Loucy (cell line): ENCODE measurements around the gene MAML2.

Source experiments
- H2AFZ ChIP-seq: fragments of 200-600 bp; sonication (generic); 2 replicates; pipeline ENCODE4 v1.6.0; 2016; ENCODE audit warnings: antibody characterized with exemption, mild to moderate bottlenecking, low read length, moderate library complexity
- H3F3A ChIP-seq: fragments of 200-600 bp; 2 replicates; pipeline ENCODE4 v1.6.0; 2016; ENCODE audit warnings: antibody characterized with exemption, low read depth, mild to moderate bottlenecking
- H3K27me3 ChIP-seq: fragments of 200-600 bp; sonication (generic); 2 replicates; pipeline ENCODE4 v1.6.1; 2014; ENCODE audit warnings: low read length, mild to moderate bottlenecking; ENCODE audit not compliant: insufficient read depth, poor library complexity, severe bottlenecking
- H3K36me3 ChIP-seq: fragments of 200-600 bp; sonication (generic); 2 replicates; pipeline ENCODE4 v1.6.1; 2016; ENCODE audit warnings: low read length; ENCODE audit not compliant: insufficient read depth
- H3K4me1 ChIP-seq: fragments of 200-600 bp; sonication (generic); 2 replicates; pipeline ENCODE4 v1.5.1; 2014; ENCODE audit warnings: low read length, mild to moderate bottlenecking; ENCODE audit not compliant: insufficient read depth, poor library complexity, severe bottlenecking
- H3K4me2 ChIP-seq: fragments of 200-600 bp; sonication (generic); 2 replicates; pipeline ENCODE4 v1.6.0; 2014; ENCODE audit warnings: antibody characterized with exemption, low read length, low read depth, mild to moderate bottlenecking; ENCODE audit not compliant: poor library complexity, severe bottlenecking
- H3K4me3 ChIP-seq: fragments of 200-600 bp; sonication (generic); 2 replicates; pipeline ENCODE4 v1.5.1; 2014; ENCODE audit warnings: low read length, mild to moderate bottlenecking, mixed read lengths; ENCODE audit not compliant: poor library complexity, severe bottlenecking
- H3K79me2 ChIP-seq: fragments of 200-600 bp; sonication (generic); 2 replicates; pipeline ENCODE4 v1.6.1; 2014; ENCODE audit warnings: low read length; ENCODE audit not compliant: insufficient read depth
- H3K9ac ChIP-seq: fragments of 200-600 bp; sonication (generic); 2 replicates; pipeline ENCODE4 v1.6.0; 2014; ENCODE audit warnings: mild to moderate bottlenecking, low read depth, low read length, moderate library complexity; ENCODE audit not compliant: poor library complexity, severe bottlenecking
- H3K9me2 ChIP-seq: fragments of 200-600 bp; sonication (generic); replicated peaks from 2 replicates; pipeline ENCODE4 v1.6.1; 2016; ENCODE audit warnings: low read depth, low read length, mixed read lengths
- H3K9me3 ChIP-seq: fragments of 200-600 bp; sonication (generic); 2 replicates; pipeline ENCODE4 v1.6.1; 2014; ENCODE audit warnings: mild to moderate bottlenecking, antibody characterized with exemption, low read length, low read depth; ENCODE audit not compliant: insufficient read depth
- H4K20me1 ChIP-seq: fragments of 200-600 bp; sonication (generic); 2 replicates; pipeline ENCODE4 v1.6.0; 2014; ENCODE audit warnings: antibody characterized with exemption, low read length, mild to moderate bottlenecking; ENCODE audit not compliant: insufficient read depth, poor library complexity, severe bottlenecking
- EZH2phosphoT487 ChIP-seq: fragments of 200-600 bp; IDR thresholded peaks from 2 replicates; pipeline ENCODE4 v1.6.1; 2018; ENCODE audit warnings: antibody characterized with exemption, mild to moderate bottlenecking, moderate library complexity, borderline replicate concordance
- TF ChIP-seq, protein P1 (sequence below): fragments of 200-600 bp; sonication (generic); conservative IDR thresholded peaks from 2 replicates; pipeline ENCODE4 v1.5.1; 2014; ENCODE audit warnings: mild to moderate bottlenecking, antibody characterized with exemption, low read length

The MAML2 gene

DNA sequence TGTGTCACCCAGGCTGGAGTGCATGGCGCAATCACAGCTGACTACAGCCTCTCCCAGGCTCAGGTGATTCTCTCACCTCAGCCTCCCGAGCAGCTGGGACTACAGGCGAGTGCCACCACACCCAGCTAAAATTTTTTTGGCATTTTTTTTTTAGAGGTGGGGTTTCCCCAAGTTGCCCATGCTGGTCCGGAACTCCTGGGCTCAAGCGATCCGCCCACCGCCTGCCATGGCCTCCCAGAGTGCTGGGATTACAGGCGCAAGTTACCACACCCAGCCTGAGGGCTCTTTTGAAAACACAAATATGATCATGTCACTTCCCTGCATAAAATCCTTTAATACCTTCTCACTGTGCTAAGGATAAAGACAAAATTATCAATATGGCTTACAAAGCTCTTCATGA lies 88.1 kb downstream of the MAML2 start:
- H3K27me3 ChIP-seq: no peaks in the 10 kb centered on the region
- no peaks in the 10 kb centered on the region for H3K79me2 ChIP-seq
- no peak overlapping the region for H2AFZ ChIP-seq
- H3K4me3 ChIP-seq: peak overlapping the region; percentile 61
- H3K4me2 ChIP-seq: peak overlapping the region; percentile 70
- peaks cover 49% of the 10 kb centered on the region for H3K4me1 ChIP-seq
- H3F3A ChIP-seq: no peaks in the 10 kb centered on the region
- no peak overlapping the region for H3K9ac ChIP-seq
- H3K9me2 ChIP-seq: no peaks in the 10 kb centered on the region
- no peaks in the 10 kb centered on the region for H3K36me3 ChIP-seq
- H4K20me1 ChIP-seq: no peaks in the 10 kb centered on the region
- no peaks in the 10 kb centered on the region for H3K9me3 ChIP-seq
- TF ChIP-seq EZH2phosphoT487: no peak
- TF ChIP-seq, protein P1, sequence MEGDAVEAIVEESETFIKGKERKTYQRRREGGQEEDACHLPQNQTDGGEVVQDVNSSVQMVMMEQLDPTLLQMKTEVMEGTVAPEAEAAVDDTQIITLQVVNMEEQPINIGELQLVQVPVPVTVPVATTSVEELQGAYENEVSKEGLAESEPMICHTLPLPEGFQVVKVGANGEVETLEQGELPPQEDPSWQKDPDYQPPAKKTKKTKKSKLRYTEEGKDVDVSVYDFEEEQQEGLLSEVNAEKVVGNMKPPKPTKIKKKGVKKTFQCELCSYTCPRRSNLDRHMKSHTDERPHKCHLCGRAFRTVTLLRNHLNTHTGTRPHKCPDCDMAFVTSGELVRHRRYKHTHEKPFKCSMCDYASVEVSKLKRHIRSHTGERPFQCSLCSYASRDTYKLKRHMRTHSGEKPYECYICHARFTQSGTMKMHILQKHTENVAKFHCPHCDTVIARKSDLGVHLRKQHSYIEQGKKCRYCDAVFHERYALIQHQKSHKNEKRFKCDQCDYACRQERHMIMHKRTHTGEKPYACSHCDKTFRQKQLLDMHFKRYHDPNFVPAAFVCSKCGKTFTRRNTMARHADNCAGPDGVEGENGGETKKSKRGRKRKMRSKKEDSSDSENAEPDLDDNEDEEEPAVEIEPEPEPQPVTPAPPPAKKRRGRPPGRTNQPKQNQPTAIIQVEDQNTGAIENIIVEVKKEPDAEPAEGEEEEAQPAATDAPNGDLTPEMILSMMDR: no peak

DNA sequence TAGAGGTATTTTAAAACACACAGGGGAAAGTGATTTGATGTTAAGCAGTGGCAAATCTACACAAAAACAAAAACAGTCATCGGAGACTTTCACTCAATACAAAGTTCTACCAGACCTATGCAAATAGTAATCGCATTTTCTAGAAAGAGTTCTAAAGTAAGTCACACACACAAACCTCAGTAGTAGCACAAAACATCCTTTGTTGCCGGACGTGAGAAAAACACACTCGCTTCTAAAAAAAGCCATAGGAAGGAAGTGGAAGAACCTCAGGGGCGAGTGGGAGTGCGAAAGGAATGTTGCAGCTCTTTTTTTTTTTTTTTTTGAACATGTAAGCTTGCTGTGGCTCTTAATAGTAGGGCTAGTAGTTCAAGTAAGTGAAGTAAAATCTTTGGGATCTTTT lies 88.9 kb downstream of the MAML2 start:
- H3K9me2 ChIP-seq: no peaks in the 10 kb centered on the region
- peak overlapping the region; percentile 61 for H3K4me3 ChIP-seq
- H3K9ac ChIP-seq: peak overlapping the region; percentile 35
- H3K27me3 ChIP-seq: no peaks in the 10 kb centered on the region
- H2AFZ ChIP-seq: 0 out of 2 replicates have a peak overlapping the region, but pooled peaks have one; percentile 28
- no peaks in the 10 kb centered on the region for H3F3A ChIP-seq
- no peaks in the 10 kb centered on the region for H3K36me3 ChIP-seq
- TF ChIP-seq EZH2phosphoT487: no peak
- TF ChIP-seq, protein P1: no peak
- no peaks in the 10 kb centered on the region for H4K20me1 ChIP-seq
- peaks cover 47% of the 10 kb centered on the region for H3K4me1 ChIP-seq
- peak overlapping the region; percentile 70 for H3K4me2 ChIP-seq
- H3K79me2 ChIP-seq: no peaks in the 10 kb centered on the region
- H3K9me3 ChIP-seq: no peaks in the 10 kb centered on the region

DNA sequence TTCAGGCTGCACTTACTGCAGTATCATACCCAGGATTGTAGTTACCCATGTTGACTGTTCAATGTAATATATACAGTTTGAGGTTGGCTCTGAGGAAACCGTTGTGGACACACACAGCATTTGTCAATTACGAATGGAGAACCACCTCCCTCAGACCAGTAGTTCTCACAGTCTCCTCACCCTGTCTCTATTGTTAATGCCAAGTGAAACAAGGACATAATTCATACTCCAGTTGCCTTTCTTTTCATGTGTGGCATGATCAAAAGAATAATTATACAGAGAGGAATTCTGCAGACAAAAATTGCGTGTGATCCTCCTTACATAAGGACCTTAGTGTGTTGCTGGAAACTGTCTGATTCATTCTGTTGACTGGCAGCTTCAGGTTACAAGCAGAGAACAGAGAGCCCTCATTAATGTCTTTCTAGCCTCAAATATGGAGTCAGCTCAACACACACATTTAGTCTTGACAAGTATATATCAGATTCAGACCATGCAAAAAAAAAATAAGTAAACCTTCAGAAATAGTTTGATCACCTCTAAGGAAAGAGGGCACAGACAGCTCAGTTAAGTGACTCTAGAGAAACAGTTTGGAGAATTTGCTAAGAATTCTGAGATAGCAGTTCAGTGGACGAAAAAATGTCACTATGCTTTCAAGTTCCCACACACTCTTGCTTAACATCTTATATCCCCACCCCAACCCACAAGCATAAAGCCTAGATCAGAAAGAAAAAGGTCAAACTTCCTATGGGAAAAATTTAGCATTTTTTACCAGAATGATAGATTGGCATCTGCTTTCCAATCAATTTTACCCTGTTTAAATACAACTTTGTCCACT lies 96.1 kb downstream of the MAML2 start:
- Histone ChIP-seq H3K4me1 (peaks cover 22% of the 10 kb centered on the region), H3K27me3 (no peaks in the 10 kb centered on the region), H3F3A (no peaks in the 10 kb centered on the region), H3K4me2 (peak overlapping the region; percentile 1), H4K20me1 (no peaks in the 10 kb centered on the region), H3K9ac (no peak overlapping the region), H3K9me3 (no peaks in the 10 kb centered on the region), H3K36me3 (no peaks in the 10 kb centered on the region), H3K9me2 (no peaks in the 10 kb centered on the region), H3K4me3 (no peak overlapping the region), H2AFZ (peak overlapping the region; percentile 52), H3K79me2 (no peaks in the 10 kb centered on the region)
- TF ChIP-seq EZH2phosphoT487: no peak
- TF ChIP-seq, protein P1: no peak
